ENCODE measurements around the gene RBP4. TPM values are rescaled to one million over a fixed set of nuclear protein-coding genes. Genes with fewer than 3 reads are reported as not detected.

The RBP4 gene
- total RNA-seq, 4 donors from 2014 or later = 188 to 1,096 (median 353) TPM

DNA sequence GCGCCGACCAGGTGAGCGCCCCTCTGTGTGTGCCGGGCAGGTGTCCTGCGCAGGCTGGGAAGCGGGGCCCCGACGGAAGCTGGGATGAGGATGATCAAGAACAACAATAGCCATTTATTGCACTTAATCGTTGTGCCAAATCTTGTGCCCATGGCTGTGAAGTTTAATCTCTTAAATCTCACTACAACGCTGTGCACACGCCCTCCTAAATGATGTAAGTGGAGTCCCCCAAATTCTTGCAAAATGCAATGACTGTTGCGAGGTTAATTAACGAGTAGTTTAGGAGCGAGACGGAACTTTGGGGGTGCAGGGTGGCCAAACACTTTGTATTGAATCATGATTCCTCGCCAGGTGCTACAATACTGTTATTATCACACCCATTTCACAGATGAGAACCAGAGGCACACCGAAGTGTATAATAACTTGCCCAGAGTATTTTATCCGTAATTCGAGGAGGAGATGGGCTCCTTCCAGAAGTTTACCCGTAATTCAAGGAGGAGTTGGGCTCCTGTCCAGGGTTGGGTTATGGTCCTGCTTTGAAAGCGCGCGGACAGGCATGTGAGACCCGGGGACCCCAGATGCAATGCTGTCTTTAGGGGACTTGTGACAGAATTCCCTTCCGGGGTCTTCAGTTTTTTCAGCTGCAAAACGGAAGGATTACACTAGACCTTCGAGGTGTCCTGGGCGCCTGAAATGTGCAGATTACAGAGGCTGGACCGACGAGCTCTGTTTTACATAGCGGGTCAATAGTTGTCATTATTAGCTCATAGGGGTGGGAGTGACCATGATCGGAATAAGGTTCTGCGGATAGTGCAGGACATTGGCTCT, 33.5 kb downstream of the RBP4 start:
- TF ChIP-seq, protein P1, sequence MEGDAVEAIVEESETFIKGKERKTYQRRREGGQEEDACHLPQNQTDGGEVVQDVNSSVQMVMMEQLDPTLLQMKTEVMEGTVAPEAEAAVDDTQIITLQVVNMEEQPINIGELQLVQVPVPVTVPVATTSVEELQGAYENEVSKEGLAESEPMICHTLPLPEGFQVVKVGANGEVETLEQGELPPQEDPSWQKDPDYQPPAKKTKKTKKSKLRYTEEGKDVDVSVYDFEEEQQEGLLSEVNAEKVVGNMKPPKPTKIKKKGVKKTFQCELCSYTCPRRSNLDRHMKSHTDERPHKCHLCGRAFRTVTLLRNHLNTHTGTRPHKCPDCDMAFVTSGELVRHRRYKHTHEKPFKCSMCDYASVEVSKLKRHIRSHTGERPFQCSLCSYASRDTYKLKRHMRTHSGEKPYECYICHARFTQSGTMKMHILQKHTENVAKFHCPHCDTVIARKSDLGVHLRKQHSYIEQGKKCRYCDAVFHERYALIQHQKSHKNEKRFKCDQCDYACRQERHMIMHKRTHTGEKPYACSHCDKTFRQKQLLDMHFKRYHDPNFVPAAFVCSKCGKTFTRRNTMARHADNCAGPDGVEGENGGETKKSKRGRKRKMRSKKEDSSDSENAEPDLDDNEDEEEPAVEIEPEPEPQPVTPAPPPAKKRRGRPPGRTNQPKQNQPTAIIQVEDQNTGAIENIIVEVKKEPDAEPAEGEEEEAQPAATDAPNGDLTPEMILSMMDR (IDR thresholded peaks at IDR 0.05) = no peak
- ATAC-seq (ENCODE audit: low FRiP score) (no peak), DNase-seq (ENCODE audit: low spot score) (no peak)

DNA sequence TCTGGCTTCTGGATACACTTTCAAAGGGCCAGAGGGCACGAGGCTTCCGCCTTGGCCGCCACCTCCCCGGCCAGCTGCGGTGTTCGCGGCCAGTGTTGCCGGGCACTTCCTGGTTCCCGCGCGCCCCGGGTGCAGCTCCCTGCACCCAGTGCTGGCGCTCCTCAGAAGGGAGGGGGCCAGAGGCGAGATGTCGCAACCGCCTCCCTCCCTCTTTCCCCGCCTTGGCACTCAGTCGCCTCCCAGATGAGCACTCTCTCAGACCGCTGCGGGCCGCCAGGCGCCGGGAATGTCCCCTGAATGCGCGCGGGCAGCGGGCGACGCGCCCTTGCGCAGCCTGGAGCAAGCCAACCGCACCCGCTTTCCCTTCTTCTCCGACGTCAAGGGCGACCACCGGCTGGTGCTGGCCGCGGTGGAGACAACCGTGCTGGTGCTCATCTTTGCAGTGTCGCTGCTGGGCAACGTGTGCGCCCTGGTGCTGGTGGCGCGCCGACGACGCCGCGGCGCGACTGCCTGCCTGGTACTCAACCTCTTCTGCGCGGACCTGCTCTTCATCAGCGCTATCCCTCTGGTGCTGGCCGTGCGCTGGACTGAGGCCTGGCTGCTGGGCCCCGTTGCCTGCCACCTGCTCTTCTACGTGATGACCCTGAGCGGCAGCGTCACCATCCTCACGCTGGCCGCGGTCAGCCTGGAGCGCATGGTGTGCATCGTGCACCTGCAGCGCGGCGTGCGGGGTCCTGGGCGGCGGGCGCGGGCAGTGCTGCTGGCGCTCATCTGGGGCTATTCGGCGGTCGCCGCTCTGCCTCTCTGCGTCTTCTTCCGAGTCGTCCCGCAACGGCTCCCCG, 34.4 kb downstream of the RBP4 start, which contains the start of gene FFAR4:
TSS of gene FFAR4 (plus strand) at position 231 of the 842 bp plus-strand sequence. CDS start at position 287, 56 bp downstream.
- TF ChIP-seq, protein P1 (IDR thresholded peaks at IDR 0.05) = no peak
- DNase-seq (ENCODE audit: low spot score) = no peak
- peak; percentile 50 for ATAC-seq (ENCODE audit: low FRiP score)

DNA sequence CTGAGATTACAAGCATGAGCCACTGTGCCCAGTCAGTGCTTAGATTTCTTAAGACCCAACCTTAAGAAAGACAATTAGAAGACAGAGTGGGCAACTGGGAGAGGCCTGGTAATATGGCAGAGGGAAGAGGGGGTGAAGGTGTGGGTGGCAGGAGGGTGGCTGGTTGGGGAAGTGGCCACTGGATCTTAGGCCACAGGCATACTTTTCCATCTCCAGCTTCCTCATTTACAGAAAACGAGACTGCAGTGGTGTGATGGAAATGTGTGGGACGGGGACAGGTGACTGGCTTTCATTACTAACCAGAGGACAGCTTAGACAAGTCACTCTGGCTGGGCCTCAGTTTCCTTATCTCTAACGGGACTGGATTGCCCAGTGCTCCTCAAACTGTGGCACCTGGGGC, 35.6 kb downstream of the RBP4 start:
- ATAC-seq (ENCODE audit: low FRiP score) (no peak), DNase-seq (ENCODE audit: low spot score) (no peak)
- TF ChIP-seq, protein P1 (IDR thresholded peaks at IDR 0.05) = no peak

DNA sequence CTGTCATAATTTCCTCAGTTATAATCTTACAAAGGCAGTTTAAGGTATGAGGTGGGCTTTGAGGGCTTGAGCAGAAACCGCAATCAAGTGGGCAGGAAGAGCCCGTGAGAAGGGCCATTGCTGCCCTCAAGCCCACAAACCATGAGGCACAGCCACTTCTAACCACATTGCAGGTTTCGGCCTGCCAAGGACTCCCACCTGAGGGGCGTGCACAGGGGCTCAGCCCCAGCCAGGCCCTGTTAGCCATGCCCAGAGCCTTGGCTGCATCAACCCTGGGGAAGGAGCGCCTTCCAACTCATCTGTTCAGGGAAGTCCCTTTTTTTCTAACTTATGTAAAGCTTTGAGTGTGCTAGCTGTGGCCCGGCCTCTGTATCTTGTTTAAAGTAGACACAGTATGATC, 40.5 kb downstream of the RBP4 start:
- DNase-seq (ENCODE audit: low spot score) = no peak
- ATAC-seq (ENCODE audit: low FRiP score) = no peak

DNA sequence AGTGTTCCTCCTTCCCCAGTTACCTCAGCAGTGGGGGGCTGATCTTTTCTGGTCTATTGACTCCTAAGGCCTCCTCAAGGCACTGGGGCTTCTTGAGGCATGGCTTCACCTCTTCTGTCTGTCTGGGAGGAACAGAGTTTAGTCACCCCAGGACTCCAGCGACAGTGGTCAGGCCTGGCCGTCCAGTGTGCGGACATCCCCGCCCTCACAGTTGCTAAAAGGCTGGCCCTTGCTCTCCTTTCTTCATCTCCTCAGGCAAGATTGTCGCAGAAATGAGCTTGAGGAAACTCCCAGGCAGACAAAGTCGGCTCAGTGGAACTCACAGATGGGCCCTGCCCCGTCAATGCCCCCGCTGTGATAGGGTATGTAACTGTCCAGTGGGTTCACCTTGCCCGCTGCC, 41.5 kb downstream of the RBP4 start:
- DNase-seq (ENCODE audit: low spot score) (no peak), ATAC-seq (ENCODE audit: low FRiP score) (no peak)

More for the DNA sequence above, 40.5 kb downstream of the RBP4 start:
- TF ChIP-seq, protein P1 (IDR thresholded peaks at IDR 0.05) = no peak

DNA sequence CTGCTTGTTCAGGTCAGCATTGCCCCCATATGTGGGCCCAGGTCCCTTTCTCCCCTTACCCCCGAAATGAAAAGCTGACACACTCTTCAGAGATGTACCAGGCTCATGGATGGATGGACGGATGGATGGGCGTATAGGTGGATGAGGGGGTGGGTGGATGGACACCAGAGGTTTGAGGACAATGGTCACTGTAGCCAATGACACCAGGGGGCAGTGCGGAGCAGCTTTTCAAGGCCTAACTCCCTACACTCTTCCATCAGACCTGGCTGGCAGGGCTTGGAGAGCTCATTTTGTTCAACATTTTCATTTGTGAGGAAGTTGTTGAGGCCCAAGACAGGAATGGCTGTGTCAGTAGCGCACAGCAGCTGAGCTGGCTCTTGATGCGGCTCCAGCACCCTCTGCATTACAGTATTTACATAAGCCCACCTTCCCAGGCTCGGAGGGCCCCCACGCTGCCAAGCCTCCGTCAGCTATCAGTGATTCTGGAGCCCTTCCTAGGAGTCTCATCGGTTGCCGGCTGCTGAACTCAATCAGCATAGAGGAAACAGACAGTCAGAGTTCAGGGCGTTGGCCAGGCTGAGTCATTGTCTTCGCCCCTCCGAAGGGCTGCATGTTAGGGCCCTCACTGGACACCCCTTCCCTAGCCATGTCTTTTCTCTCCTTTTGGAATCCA, 46.1 kb downstream of the RBP4 start:
- DNase-seq (ENCODE audit: low spot score) (peak; percentile 48), ATAC-seq (ENCODE audit: low FRiP score) (peak; percentile 45)
- TF ChIP-seq, protein P1 (IDR thresholded peaks at IDR 0.05) = no peak

More for the DNA sequence above, 41.5 kb downstream of the RBP4 start:
- TF ChIP-seq, protein P1 (IDR thresholded peaks at IDR 0.05) = no peak
